GM12878 (cell line): ENCODE data around the gene MRPL41. TPM values are rescaled to one million over a fixed set of nuclear protein-coding genes. Genes with fewer than 3 reads are reported as not detected.
"Not testable (repeated sequence)": the region's sequence is repeated elsewhere in the genome, so short reads cannot be mapped to it uniquely, and the experiment has no call there.

Source experiments
- ATAC-seq: fragments of 200-7000 bp; cut with Tn5 transposase; 3 replicates; pipeline ENCODE4 v1.9.1; 2020; ENCODE audit warnings: mild to moderate bottlenecking, moderate library complexity
- BruUV-seq: library from RNA; stranded (reverse); fragments of 400-500 nt; replicated peaks from 2 replicates; lab custom pipeline; 2021; lab: Mats Ljungman, UMichigan
- CTCF ChIA-PET: fragments of 300-600 bp; sonication (Branson Sonifier 250); formaldehyde crosslinking; extraction: SDS; loops from one replicate; lab custom pipeline; 2021; ENCODE audit warnings: inconsistent platforms; lab: Yijun Ruan, JAX
- POLR2A ChIA-PET: fragments of 350-600 bp; formaldehyde crosslinking; extraction: SDS; loops from one replicate; lab custom pipeline; 2021; ENCODE audit warnings: inconsistent platforms; lab: Charles Lee
- RAD21 ChIA-PET: fragments of 300-600 bp; sonication (Branson Sonifier 250); formaldehyde crosslinking; loops from one replicate; lab custom pipeline; 2023; ENCODE audit warnings: antibody characterized with exemption; ENCODE audit not compliant: unreplicated experiment; lab: Charles Lee
- SMC1A ChIA-PET: fragments of 300-600 bp; sonication (Branson Sonifier 250); formaldehyde crosslinking; loops from one replicate; lab custom pipeline; 2023; ENCODE audit not compliant: unreplicated experiment, uncharacterized antibody; lab: Charles Lee
- DNase-seq: peaks from one replicate; pipeline ENCODE4 v3.0.0-alpha.2; 2011; ENCODE audit warnings: low read depth, low spot score
- FAIRE-seq: peaks from 3 replicates; lab custom pipeline; 2011; peaks lifted over from hg19 to GRCh38; lab: Jason Lieb, UNC
- H2AFZ ChIP-seq: 2 replicates; pipeline ENCODE4 v1.6.0; 2011; ENCODE audit warnings: low read depth, low read length, control low read depth; ENCODE audit not compliant: control insufficient read depth
- H3K27ac ChIP-seq: 2 replicates; pipeline ENCODE4 v1.5.1; 2011; ENCODE audit warnings: control low read depth; ENCODE audit not compliant: control insufficient read depth, insufficient read depth
- H3K27me3 ChIP-seq, 2 experiments: replicated peaks in 1 of 2; 2 replicates each; pipeline versions ENCODE4 v1.6.0 to v1.6.1; 2011; ENCODE audit warnings: low read length in 1 of 2; ENCODE audit not compliant: control insufficient read depth in 2 of 2, insufficient read depth in 2 of 2
- H3K36me3 ChIP-seq, 2 experiments: 2 replicates each; pipeline ENCODE4 v1.5.1; 2011; ENCODE audit warnings: low read length in 1 of 2; ENCODE audit not compliant: control insufficient read depth in 2 of 2, insufficient read depth in 2 of 2
- H3K4me1 ChIP-seq: 2 replicates; pipeline ENCODE4 v1.6.1; 2011; ENCODE audit warnings: mild to moderate bottlenecking, low read length, moderate library complexity, mixed read lengths; ENCODE audit not compliant: control insufficient read depth, insufficient read depth
- H3K4me2 ChIP-seq: 2 replicates; pipeline ENCODE4 v1.6.0; 2011; ENCODE audit warnings: control low read depth; ENCODE audit not compliant: control insufficient read depth, insufficient read depth
- H3K4me3 ChIP-seq: fragments of 200-600 bp; sonication (generic); 2 replicates; pipeline ENCODE4 v1.5.1; 2016
- H3K79me2 ChIP-seq: 2 replicates; pipeline ENCODE4 v1.6.0; 2011; ENCODE audit warnings: low read length; ENCODE audit not compliant: control insufficient read depth, insufficient read depth
- H3K9ac ChIP-seq: 2 replicates; pipeline ENCODE4 v1.8.0; 2011; ENCODE audit warnings: low read length, control low read depth, mixed read lengths; ENCODE audit not compliant: control insufficient read depth, insufficient read depth
- H3K9me3 ChIP-seq: replicated peaks from 3 replicates; pipeline ENCODE4 v1.5.1; 2011; ENCODE audit warnings: mild to moderate bottlenecking, low read length; ENCODE audit not compliant: control insufficient read depth, insufficient read depth
- H4K20me1 ChIP-seq: 2 replicates; pipeline ENCODE4 v1.6.0; 2011; ENCODE audit not compliant: control insufficient read depth, insufficient read depth
- ATF3 ChIP-seq: IDR thresholded peaks from 2 replicates; pipeline ENCODE4 v1.6.1; 2011; ENCODE audit warnings: low read depth, mild to moderate bottlenecking, low read length, moderate library complexity, borderline replicate concordance; ENCODE audit errors: extremely low read depth
- CHD4 ChIP-seq: fragments of 200-600 bp; sonication (generic); IDR thresholded peaks from 2 replicates; pipeline ENCODE4 v1.6.1; 2016; ENCODE audit warnings: mild to moderate bottlenecking
- FOS ChIP-seq: IDR thresholded peaks from 3 replicates; pipeline ENCODE4 v1.6.1; 2011; ENCODE audit warnings: borderline replicate concordance; ENCODE audit not compliant: insufficient read length; ENCODE audit errors: extremely low read depth
- MXI1 ChIP-seq: fragments of 150-350 bp; IDR thresholded peaks from 2 replicates; pipeline ENCODE4 v1.6.1; 2011; ENCODE audit warnings: low read depth, mild to moderate bottlenecking, inconsistent platforms, low read length, improper control_type of control experiment
- NFYA ChIP-seq: IDR thresholded peaks from 2 replicates; pipeline ENCODE4 v1.6.1; 2011; ENCODE audit warnings: low read depth, mild to moderate bottlenecking, low read length, improper control_type of control experiment, borderline replicate concordance
- NR2C1 ChIP-seq: fragments of 450-650 bp; IDR thresholded peaks from 2 replicates; pipeline ENCODE4 v1.6.1; 2017; ENCODE audit warnings: antibody characterized with exemption, mild to moderate bottlenecking, moderate library complexity
- SIX5 ChIP-seq: IDR thresholded peaks from 2 replicates; pipeline ENCODE4 v1.6.1; 2011; ENCODE audit warnings: mild to moderate bottlenecking, low read depth, low read length, moderate library complexity; ENCODE audit not compliant: severe bottlenecking
- TCF12 ChIP-seq: IDR thresholded peaks from 2 replicates; pipeline ENCODE4 v1.6.1; 2011; ENCODE audit warnings: low read depth, mild to moderate bottlenecking, low read length
- ZNF217 ChIP-seq: fragments of 450-650 bp; IDR thresholded peaks from 2 replicates; pipeline ENCODE4 v1.6.1; 2017; ENCODE audit warnings: antibody characterized with exemption, mild to moderate bottlenecking
- whole genome bisulfite sequencing: methylation state at CpG from one replicate; pipeline ENCODE4 v1.1.6; 2016; ENCODE audit warnings: low lambda C conversion rate; ENCODE audit not compliant: insufficient replicate concordance, insufficient coverage; ENCODE audit errors: missing lambda C conversion rate; 5-methylcytosine and 5-hydroxymethylcytosine counted together
- in situ Hi-C: fragments of 300-500 bp; cut with MboI; formaldehyde crosslinking; loops from 9 replicates; pipeline ENCODE4 v1.14.3; 2018; ENCODE audit warnings: mixed read lengths
- intact Hi-C: fragments of 100-400 bp; cut with micrococcal nuclease; formaldehyde crosslinking; loops from one replicate; pipeline ENCODE4 v1.14.2; 2022; ENCODE audit not compliant: unreplicated experiment
- polyA plus RNA-seq, 11 experiments: library from polyadenylated mRNA; depleted of rRNA in 4 of 11; unstranded in 6 of 11; stranded (reverse) in 5 of 11; fragments of >200 nt; fragmentation: Nextera tagmentation in 4 of 11; fragmentation: Illumina TruSeq in 1 of 11; extraction: Ambion mirVana in 4 of 11; extraction: Trizol in 1 of 11; gene quantifications; 1 replicate in 1 of 11; 2 replicates in 10 of 11; pipeline versions ENCODE4 v1.2.1 to v1.2.3, GENCODE V29; 2011 to 2016; ENCODE audit warnings: inconsistent platforms in 2 of 11, missing spikeins in 2 of 11, low read depth in 1 of 11
- total RNA-seq, 4 experiments: library from RNA; depleted of rRNA in 3 of 4; stranded (reverse); fragments of >200 nt in 3 of 4; fragmentation: Illumina TruSeq in 1 of 4; extraction: Trizol in 1 of 4; gene quantifications; 2 replicates each; pipeline versions ENCODE4 v1.2.1 to v1.2.3, GENCODE V29; 2013 to 2021
- TF ChIP-seq, protein P1 (sequence below): IDR thresholded peaks from 2 replicates; pipeline ENCODE4 v1.6.1; 2012; ENCODE audit warnings: low read depth, low read length, improper control_type of control experiment
- TF ChIP-seq, protein P2 (sequence below): fragments of 150-350 bp; IDR thresholded peaks from 2 replicates; pipeline ENCODE4 v1.6.1; 2016; ENCODE audit warnings: low read depth, low read length

Gene MRPL41
- total and polyA plus RNA-seq, 10 of the 15 experiments (the other 5 are each of a cell fraction or from before 2014, with no cell fraction given) = 1.3 to 116 (median 40.1) TPM

- H3K4me3 ChIP-seq, H3K27me3 ChIP-seq, intact Hi-C loops, DNase-seq, SMC1A ChIA-PET, H2AFZ ChIP-seq, H3K27ac ChIP-seq, H4K20me1 ChIP-seq, H3K4me1 ChIP-seq, H3K36me3 ChIP-seq, H3K9ac ChIP-seq, RAD21 ChIA-PET, ATAC-seq, FAIRE-seq, CTCF ChIA-PET, BruUV-seq, POLR2A ChIA-PET, H3K4me2 ChIP-seq, H3K79me2 ChIP-seq, in situ Hi-C loops, H3K9me3 ChIP-seq: not testable (repeated sequence)
- 49% methylated on average over 13 of the region's 13 CpGs for WGBS
These were observed 32.8 kb upstream of the MRPL41 start for GRCh38 chr9:137518661-137519459.

- no TSS peak for BruUV-seq
- Histone ChIP-seq H3K27me3 (no peaks in the 10 kb centered on the region), H3K9ac (no peak overlapping the region), H3K4me2 (no peak overlapping the region), H3K4me1 (no peaks in the 10 kb centered on the region), H4K20me1 (no peaks in the 10 kb centered on the region), H3K4me3 (no peak overlapping the region), H2AFZ (no peak overlapping the region), H3K79me2 (no peaks in the 10 kb centered on the region), H3K9me3 (no peaks in the 10 kb centered on the region), H3K27ac (no peak overlapping the region), H3K36me3 (no peaks in the 10 kb centered on the region)
- in situ Hi-C loops = no loop called here
- ChIA-PET RAD21 (no interaction called here), POLR2A (no interaction called here), CTCF (no interaction called here), SMC1A (no interaction called here)
- FAIRE-seq = no peak
- WGBS = 24% methylated on average over 10 of the region's 10 CpGs
- ATAC-seq = no peak
- intact Hi-C loops = no loop called here
- DNase-seq = no peak
- TF ChIP-seq MXI1 = no peak
- TF ChIP-seq ZNF217 = no peak
- TF ChIP-seq FOS = no peak
- TF ChIP-seq, protein P1, sequence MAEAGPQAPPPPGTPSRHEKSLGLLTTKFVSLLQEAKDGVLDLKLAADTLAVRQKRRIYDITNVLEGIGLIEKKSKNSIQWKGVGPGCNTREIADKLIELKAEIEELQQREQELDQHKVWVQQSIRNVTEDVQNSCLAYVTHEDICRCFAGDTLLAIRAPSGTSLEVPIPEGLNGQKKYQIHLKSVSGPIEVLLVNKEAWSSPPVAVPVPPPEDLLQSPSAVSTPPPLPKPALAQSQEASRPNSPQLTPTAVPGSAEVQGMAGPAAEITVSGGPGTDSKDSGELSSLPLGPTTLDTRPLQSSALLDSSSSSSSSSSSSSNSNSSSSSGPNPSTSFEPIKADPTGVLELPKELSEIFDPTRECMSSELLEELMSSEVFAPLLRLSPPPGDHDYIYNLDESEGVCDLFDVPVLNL = no peak
- TF ChIP-seq, protein P2, sequence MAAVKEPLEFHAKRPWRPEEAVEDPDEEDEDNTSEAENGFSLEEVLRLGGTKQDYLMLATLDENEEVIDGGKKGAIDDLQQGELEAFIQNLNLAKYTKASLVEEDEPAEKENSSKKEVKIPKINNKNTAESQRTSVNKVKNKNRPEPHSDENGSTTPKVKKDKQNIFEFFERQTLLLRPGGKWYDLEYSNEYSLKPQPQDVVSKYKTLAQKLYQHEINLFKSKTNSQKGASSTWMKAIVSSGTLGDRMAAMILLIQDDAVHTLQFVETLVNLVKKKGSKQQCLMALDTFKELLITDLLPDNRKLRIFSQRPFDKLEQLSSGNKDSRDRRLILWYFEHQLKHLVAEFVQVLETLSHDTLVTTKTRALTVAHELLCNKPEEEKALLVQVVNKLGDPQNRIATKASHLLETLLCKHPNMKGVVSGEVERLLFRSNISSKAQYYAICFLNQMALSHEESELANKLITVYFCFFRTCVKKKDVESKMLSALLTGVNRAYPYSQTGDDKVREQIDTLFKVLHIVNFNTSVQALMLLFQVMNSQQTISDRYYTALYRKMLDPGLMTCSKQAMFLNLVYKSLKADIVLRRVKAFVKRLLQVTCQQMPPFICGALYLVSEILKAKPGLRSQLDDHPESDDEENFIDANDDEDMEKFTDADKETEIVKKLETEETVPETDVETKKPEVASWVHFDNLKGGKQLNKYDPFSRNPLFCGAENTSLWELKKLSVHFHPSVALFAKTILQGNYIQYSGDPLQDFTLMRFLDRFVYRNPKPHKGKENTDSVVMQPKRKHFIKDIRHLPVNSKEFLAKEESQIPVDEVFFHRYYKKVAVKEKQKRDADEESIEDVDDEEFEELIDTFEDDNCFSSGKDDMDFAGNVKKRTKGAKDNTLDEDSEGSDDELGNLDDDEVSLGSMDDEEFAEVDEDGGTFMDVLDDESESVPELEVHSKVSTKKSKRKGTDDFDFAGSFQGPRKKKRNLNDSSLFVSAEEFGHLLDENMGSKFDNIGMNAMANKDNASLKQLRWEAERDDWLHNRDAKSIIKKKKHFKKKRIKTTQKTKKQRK = no peak
- no peak for TF ChIP-seq NR2C1
- no peak for TF ChIP-seq NFYA
- no peak for TF ChIP-seq SIX5
- TF ChIP-seq ATF3 = no peak
- no peak for TF ChIP-seq TCF12
- no peak for TF ChIP-seq CHD4
These were observed 32.1 kb upstream of the MRPL41 start for GRCh38 chr9:137519553-137519952.
